CD14-positive monocyte (primary cell): ENCODE results near the gene IFITM10. TPM values are rescaled to one million over a fixed set of nuclear protein-coding genes. Genes with fewer than 3 reads are reported as not detected.

Source experiments
- DNase-seq, 3 donors: peaks; one replicate each; pipeline ENCODE4 v3.0.0-alpha.2; 2011 to 2022
- H2AFZ ChIP-seq: 2 replicates; pipeline ENCODE4 v1.6.0; 2012; ENCODE audit warnings: mild to moderate bottlenecking, low read depth, low read length, inconsistent platforms; ENCODE audit not compliant: insufficient read depth, poor library complexity, severe bottlenecking
- H3K27ac ChIP-seq, 2 donors: 1 replicate in 1 of 2; 2 replicates in 1 of 2; pipeline ENCODE4 v1.5.1; 2012 to 2013; ENCODE audit warnings: low read length in 2 of 2, control low read depth in 1 of 2, inconsistent platforms in 1 of 2, low read depth in 1 of 2, mild to moderate bottlenecking in 1 of 2
- H3K27me3 ChIP-seq, 2 donors: one replicate each; pipeline versions ENCODE4 v1.6.0 to v1.6.1; 2011 to 2013; ENCODE audit warnings: low read length in 2 of 2; ENCODE audit not compliant: control insufficient read depth in 2 of 2, insufficient read depth in 2 of 2
- H3K36me3 ChIP-seq, 2 donors: replicated peaks in 1 of 2; 1 replicate in 1 of 2; 2 replicates in 1 of 2; pipeline versions ENCODE4 v1.5.1 to v1.6.1; 2012 to 2013; ENCODE audit warnings: low read length in 2 of 2, control low read depth in 1 of 2, inconsistent platforms in 1 of 2, mild to moderate bottlenecking in 1 of 2; ENCODE audit not compliant: insufficient read depth in 2 of 2, control insufficient read depth in 1 of 2
- H3K4me1 ChIP-seq, 2 donors: 1 replicate in 1 of 2; 2 replicates in 1 of 2; pipeline versions ENCODE4 v1.5.1 to v1.6.1; 2012 to 2013; ENCODE audit warnings: low read length in 2 of 2, control low read depth in 1 of 2, inconsistent platforms in 1 of 2, mild to moderate bottlenecking in 1 of 2, moderate library complexity in 1 of 2; ENCODE audit not compliant: insufficient read depth in 2 of 2, control insufficient read depth in 1 of 2
- H3K4me2 ChIP-seq: replicated peaks from 2 replicates; pipeline ENCODE3; 2012; ENCODE audit warnings: low read length, moderate library complexity, mild to moderate bottlenecking; ENCODE audit not compliant: poor library complexity, severe bottlenecking; ENCODE audit errors: extremely low read depth
- H3K4me3 ChIP-seq, 3 experiments: fragments of 200-600 bp in 1 of 3; sonication (generic) in 1 of 3; replicated peaks in 1 of 3; 1 replicate in 2 of 3; 2 replicates in 1 of 3; pipeline ENCODE4 v1.5.1; 2011 to 2013; ENCODE audit warnings: low read length in 3 of 3, mild to moderate bottlenecking in 3 of 3, control low read depth in 2 of 3, low read depth in 2 of 3, inconsistent platforms in 1 of 3, moderate library complexity in 1 of 3
- H3K79me2 ChIP-seq: 2 replicates; pipeline ENCODE4 v1.6.0; 2012; ENCODE audit warnings: mild to moderate bottlenecking, control low read depth, inconsistent platforms, low read length, moderate library complexity; ENCODE audit not compliant: insufficient read depth
- H3K9ac ChIP-seq: 2 replicates; pipeline ENCODE4 v1.6.0; 2017; ENCODE audit warnings: low read length, mild to moderate bottlenecking; ENCODE audit not compliant: insufficient read depth, poor library complexity, severe bottlenecking
- H3K9me3 ChIP-seq, 2 donors: replicated peaks in 1 of 2; 1 replicate in 1 of 2; 2 replicates in 1 of 2; pipeline versions ENCODE4 v1.5.1 to v1.6.1; 2012 to 2013; ENCODE audit warnings: low read length in 2 of 2, control low read depth in 1 of 2; ENCODE audit not compliant: control insufficient read depth in 1 of 2, insufficient read depth in 1 of 2
- H4K20me1 ChIP-seq: 2 replicates; pipeline ENCODE4 v1.6.0; 2012; ENCODE audit warnings: mild to moderate bottlenecking, low read length, control low read depth, moderate library complexity; ENCODE audit not compliant: insufficient read depth
- H3K27ac Mint-ChIP-seq, 7 donors: one replicate each; pipeline ENCODE4 v1.8.0; 2020; ENCODE audit warnings: mild to moderate bottlenecking in 7 of 7, mixed read lengths in 7 of 7, moderate library complexity in 6 of 7, inconsistent platforms in 2 of 7
- H3K27me3 Mint-ChIP-seq, 3 donors: one replicate each; pipeline ENCODE4 v1.8.0; 2021 to 2022; ENCODE audit warnings: low read depth in 3 of 3, mild to moderate bottlenecking in 3 of 3, mixed read lengths in 3 of 3, moderate library complexity in 3 of 3, inconsistent platforms in 1 of 3
- H3K36me3 Mint-ChIP-seq, 2 donors: one replicate each; pipeline ENCODE4 v1.8.0; 2020; ENCODE audit warnings: mixed read lengths in 2 of 2, inconsistent platforms in 1 of 2, mild to moderate bottlenecking in 1 of 2
- H3K4me1 Mint-ChIP-seq: one replicate; pipeline ENCODE4 v1.8.0; 2020; ENCODE audit warnings: mild to moderate bottlenecking, mixed read lengths
- H3K4me3 Mint-ChIP-seq, 2 donors: one replicate each; pipeline ENCODE4 v1.8.0; 2020; ENCODE audit warnings: mild to moderate bottlenecking in 2 of 2, mixed read lengths in 2 of 2, moderate library complexity in 1 of 2
- H3K9me3 Mint-ChIP-seq, 7 donors: one replicate each; pipeline ENCODE4 v1.8.0; 2020 to 2022; ENCODE audit warnings: mixed read lengths in 7 of 7, mild to moderate bottlenecking in 6 of 7, moderate library complexity in 6 of 7, inconsistent platforms in 2 of 7
- WGBS: methylation state at CpG from one replicate; pipeline ENCODE4 v1.1.5; 2013; ENCODE audit warnings: missing lambda C conversion rate; ENCODE audit not compliant: insufficient coverage; 5-methylcytosine and 5-hydroxymethylcytosine counted together
- intact Hi-C, 2 donors: fragments of 100-400 bp; cut with micrococcal nuclease; formaldehyde crosslinking; loops; one replicate each; pipeline versions ENCODE4 v1.15.0 to v1.15.1; 2023
- polyA plus RNA-seq, 3 donors: library from polyadenylated mRNA; depleted of rRNA in 1 of 3; unstranded in 2 of 3; stranded (reverse) in 1 of 3; fragments of 300-500 nt in 2 of 3; fragments of >200 nt in 1 of 3; fragmentation: Illumina TruSeq in 2 of 3; gene quantifications; 1 replicate in 2 of 3; 2 replicates in 1 of 3; pipeline ENCODE4 v1.2.3, GENCODE V29; 2012 to 2021
- TF ChIP-seq, protein P1 (sequence below): fragments of 200-600 bp; IDR thresholded peaks from one replicate; pipeline ENCODE4 v1.8.0; 2022; ENCODE audit warnings: antibody characterized with exemption, mild to moderate bottlenecking

IFITM10 gene
- polyA plus RNA-seq, 3 donors = 2.4 TPM; not detected in 2

DNA sequence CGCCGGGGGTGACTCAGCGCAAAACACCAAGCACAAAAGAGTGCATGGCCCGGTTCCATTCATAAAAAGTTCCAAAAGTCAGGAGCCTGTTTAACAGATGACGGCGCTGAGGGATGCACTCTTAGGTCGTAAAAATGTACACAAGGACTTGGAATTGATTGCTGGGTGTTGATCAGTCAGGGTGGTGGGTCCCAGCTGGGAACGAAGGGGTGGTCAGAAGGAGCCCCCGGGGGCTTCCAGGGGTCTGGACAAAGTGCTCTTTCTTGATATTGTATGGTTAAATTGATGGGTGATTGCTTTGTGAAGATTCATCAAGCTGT is 20.7 kb downstream of the IFITM10 start:
- Histone ChIP-seq H3K4me3 (peak overlapping the region in 1 of 3 experiments; percentile 39), H2AFZ (no peak overlapping the region), H3K27ac (no peak overlapping the region), H3K4me1 (peaks cover 8 to 15% of the 10 kb centered on the region in 2 donors), H3K36me3 (no peaks in the 10 kb centered on the region), H3K9ac (no peak overlapping the region), H4K20me1 (no peaks in the 10 kb centered on the region), H3K9me3 (no peaks in the 10 kb centered on the region), H3K27me3 (peaks cover 12 to 59% of the 10 kb centered on the region in 2 donors), H3K79me2 (no peaks in the 10 kb centered on the region), H3K4me2 (peak overlapping the region; percentile 41)
- H3K27me3 Mint-ChIP-seq = peaks cover 41 to 72% (median 60%) of the 10 kb centered on the region in 3 donors
- WGBS = 57% methylated on average over 7 of the region's 9 CpGs
- peaks cover 20% of the 10 kb centered on the region for H3K4me1 Mint-ChIP-seq
- no peak overlapping the region for H3K27ac Mint-ChIP-seq
- peaks cover 0 to 9% (median 0%) of the 10 kb centered on the region in 7 donors for H3K9me3 Mint-ChIP-seq
- no peaks in the 10 kb centered on the region for H3K36me3 Mint-ChIP-seq
- DNase-seq = peak in 1 of 3 donors; percentile 21
- intact Hi-C loops = no loop called here
- TF ChIP-seq, protein P1, sequence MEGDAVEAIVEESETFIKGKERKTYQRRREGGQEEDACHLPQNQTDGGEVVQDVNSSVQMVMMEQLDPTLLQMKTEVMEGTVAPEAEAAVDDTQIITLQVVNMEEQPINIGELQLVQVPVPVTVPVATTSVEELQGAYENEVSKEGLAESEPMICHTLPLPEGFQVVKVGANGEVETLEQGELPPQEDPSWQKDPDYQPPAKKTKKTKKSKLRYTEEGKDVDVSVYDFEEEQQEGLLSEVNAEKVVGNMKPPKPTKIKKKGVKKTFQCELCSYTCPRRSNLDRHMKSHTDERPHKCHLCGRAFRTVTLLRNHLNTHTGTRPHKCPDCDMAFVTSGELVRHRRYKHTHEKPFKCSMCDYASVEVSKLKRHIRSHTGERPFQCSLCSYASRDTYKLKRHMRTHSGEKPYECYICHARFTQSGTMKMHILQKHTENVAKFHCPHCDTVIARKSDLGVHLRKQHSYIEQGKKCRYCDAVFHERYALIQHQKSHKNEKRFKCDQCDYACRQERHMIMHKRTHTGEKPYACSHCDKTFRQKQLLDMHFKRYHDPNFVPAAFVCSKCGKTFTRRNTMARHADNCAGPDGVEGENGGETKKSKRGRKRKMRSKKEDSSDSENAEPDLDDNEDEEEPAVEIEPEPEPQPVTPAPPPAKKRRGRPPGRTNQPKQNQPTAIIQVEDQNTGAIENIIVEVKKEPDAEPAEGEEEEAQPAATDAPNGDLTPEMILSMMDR = no peak
- H3K4me3 Mint-ChIP-seq = peak overlapping the region in 1 of 2 donors; percentile 68

DNA sequence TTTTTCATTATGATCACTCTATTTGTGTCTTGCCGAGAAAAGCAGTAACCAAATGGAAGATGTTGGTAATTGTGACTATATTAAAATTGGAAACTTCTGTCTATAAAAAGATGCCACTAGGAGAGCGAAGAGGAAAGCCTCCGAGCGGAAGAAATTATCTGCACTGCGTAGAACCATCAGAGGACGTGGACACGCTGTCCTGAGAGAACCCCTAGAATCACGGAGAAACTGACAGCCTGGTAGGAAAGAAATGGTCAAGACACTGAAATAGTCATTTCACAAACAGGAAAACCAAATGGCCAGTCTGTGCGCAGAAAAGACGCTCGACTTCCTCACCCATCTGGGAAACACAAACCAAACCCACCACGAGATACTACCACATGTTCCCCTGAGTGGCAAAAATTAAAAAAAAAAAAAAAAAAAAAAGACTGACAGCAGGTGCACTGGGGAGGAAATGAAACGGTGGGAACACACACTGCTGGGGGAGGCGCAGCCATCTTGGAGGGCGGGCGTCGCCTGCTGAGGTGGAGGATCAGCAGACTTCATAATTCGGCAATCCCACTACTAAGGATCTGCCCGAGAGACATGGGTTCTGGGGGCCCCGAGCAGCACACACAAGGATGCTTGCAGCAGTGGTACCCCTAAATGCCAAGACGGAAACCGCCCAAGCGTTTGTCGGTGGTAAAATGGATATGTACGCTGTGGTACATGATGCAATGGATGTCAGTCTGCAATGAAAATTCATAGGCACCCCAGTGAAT is 21.3 kb downstream of the IFITM10 start:
- WGBS = 34% methylated on average over 14 of the region's 25 CpGs
- no peaks in the 10 kb centered on the region for H3K9me3 ChIP-seq
- H3K4me2 ChIP-seq = peak overlapping the region; percentile 41
- H3K27ac ChIP-seq = no peak overlapping the region
- H3K9me3 Mint-ChIP-seq = peaks cover 0 to 9% (median 0%) of the 10 kb centered on the region in 7 donors
- H3K9ac ChIP-seq = no peak overlapping the region
- H3K36me3 Mint-ChIP-seq = no peaks in the 10 kb centered on the region
- H2AFZ ChIP-seq = no peak overlapping the region
- peaks cover 8 to 13% of the 10 kb centered on the region in 2 donors for H3K4me1 ChIP-seq
- DNase-seq = no peak
- peaks cover 16% of the 10 kb centered on the region for H3K4me1 Mint-ChIP-seq
- no peaks in the 10 kb centered on the region for H3K36me3 ChIP-seq
- H3K27me3 Mint-ChIP-seq = peaks cover 37 to 67% (median 55%) of the 10 kb centered on the region in 3 donors
- H3K4me3 ChIP-seq = peak overlapping the region in 1 of 3 experiments; percentile 39
- H3K4me3 Mint-ChIP-seq = peak overlapping the region; percentile 7 to 68
- TF ChIP-seq, protein P1 = no peak
- no peaks in the 10 kb centered on the region for H3K79me2 ChIP-seq
- intact Hi-C loops = no loop called here
- no peak overlapping the region for H3K27ac Mint-ChIP-seq
- H3K27me3 ChIP-seq = peaks cover 12 to 54% of the 10 kb centered on the region in 2 donors
- H4K20me1 ChIP-seq = no peaks in the 10 kb centered on the region
